ENCODE results near the gene CNTNAP2. TPM values are rescaled to one million over a fixed set of nuclear protein-coding genes. Genes with fewer than 3 reads are reported as not detected.

The CNTNAP2 gene
- total and polyA plus RNA-seq, 2 experiments from 2014 or later: not detected

- in situ Hi-C loops (cut with MboI): no loop called here
- Histone ChIP-seq H4K20me1 (ENCODE audit: insufficient read depth) (no peaks in the 10 kb centered on the region), H3K27me3 (replicated peaks; ENCODE audit: insufficient read depth) (no peaks in the 10 kb centered on the region), H3K4me2 (ENCODE audit: unreplicated experiment) (no peak overlapping the region), H3K9me2 (ENCODE audit: insufficient read depth) (no peaks in the 10 kb centered on the region), H3K36me3 (ENCODE audit: low read depth) (no peaks in the 10 kb centered on the region), H3K4me3 (no peak overlapping the region), H3K9me3 (ENCODE audit: low read depth) (peaks cover 4% of the 10 kb centered on the region), H3K79me2 (ENCODE audit: insufficient read depth) (no peaks in the 10 kb centered on the region), H2AFZ (0 out of 2 replicates have a peak overlapping the region, but pooled peaks have one; percentile 6), H3K4me1 (ENCODE audit: insufficient read depth) (no peaks in the 10 kb centered on the region), H3K27ac (no peak overlapping the region), H3K9ac (no peak overlapping the region), H3F3A (ENCODE audit: insufficient read depth) (no peaks in the 10 kb centered on the region)
- no peak for DNase-seq
- TF ChIP-seq EZH2 (IDR thresholded peaks at IDR 0.05; ENCODE audit: insufficient read depth, poor library complexity, severe bottlenecking) (no peak), EZH2phosphoT487 (IDR thresholded peaks at IDR 0.05; ENCODE audit: insufficient read depth, low read depth) (no peak)
- 63 to 81% methylated on average over 1 of the region's 1 CpG for WGBS, 2 experiments (ENCODE audit: low coverage in 1 of 2, low lambda C conversion rate in 2 of 2, missing lambda C conversion rate in 2 of 2)
Observed at GRCh38 chr7:147432576-147432975, 1316.0 kb downstream of the CNTNAP2 start.

DNA sequence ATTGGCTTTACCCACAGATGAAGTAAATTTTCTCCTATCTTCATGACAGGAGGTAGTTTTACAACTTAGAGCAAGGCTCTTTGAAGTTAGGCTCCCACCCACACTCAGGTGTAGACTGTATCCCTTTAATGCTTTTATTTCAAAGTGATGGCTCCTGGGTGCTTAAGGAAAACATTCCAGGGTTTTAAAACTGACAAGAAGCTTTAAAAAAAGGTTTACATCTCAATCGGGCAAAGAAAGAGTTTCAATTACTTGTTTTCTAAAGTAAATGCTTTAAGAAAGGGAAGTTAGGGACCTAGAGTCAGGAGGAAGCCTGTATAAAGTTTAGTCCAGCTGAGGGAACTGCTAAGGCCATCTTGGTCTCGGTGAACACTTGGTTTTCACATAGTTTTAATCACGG, 1320.1 kb downstream of the CNTNAP2 start:
- no peaks in the 10 kb centered on the region for H4K20me1 ChIP-seq (ENCODE audit: insufficient read depth)
- no peaks in the 10 kb centered on the region for H3K9me2 ChIP-seq (ENCODE audit: insufficient read depth)
- H3K4me3 ChIP-seq: no peak overlapping the region
- H3K27me3 ChIP-seq (replicated peaks; ENCODE audit: insufficient read depth): no peaks in the 10 kb centered on the region
- H3K36me3 ChIP-seq (ENCODE audit: low read depth): no peaks in the 10 kb centered on the region
- 33 to 36% methylated on average over 3 of the region's 3 CpGs for WGBS, 2 experiments (ENCODE audit: low coverage in 1 of 2, low lambda C conversion rate in 2 of 2, missing lambda C conversion rate in 2 of 2)
- H3K4me2 ChIP-seq (ENCODE audit: unreplicated experiment): no peak overlapping the region
- no peak overlapping the region for H3K9ac ChIP-seq
- no peak for DNase-seq
- no peaks in the 10 kb centered on the region for H3F3A ChIP-seq (ENCODE audit: insufficient read depth)
- no peak overlapping the region for H3K27ac ChIP-seq
- no peaks in the 10 kb centered on the region for H3K9me3 ChIP-seq (ENCODE audit: low read depth)
- H3K79me2 ChIP-seq (ENCODE audit: insufficient read depth): no peaks in the 10 kb centered on the region
- H2AFZ ChIP-seq: no peak overlapping the region
- in situ Hi-C loops (cut with MboI): no loop called here
- H3K4me1 ChIP-seq (ENCODE audit: insufficient read depth): no peaks in the 10 kb centered on the region
- TF ChIP-seq EZH2phosphoT487 (IDR thresholded peaks at IDR 0.05; ENCODE audit: insufficient read depth, low read depth): no peak
- no peak for TF ChIP-seq EZH2 (IDR thresholded peaks at IDR 0.05; ENCODE audit: insufficient read depth, poor library complexity, severe bottlenecking)

DNA sequence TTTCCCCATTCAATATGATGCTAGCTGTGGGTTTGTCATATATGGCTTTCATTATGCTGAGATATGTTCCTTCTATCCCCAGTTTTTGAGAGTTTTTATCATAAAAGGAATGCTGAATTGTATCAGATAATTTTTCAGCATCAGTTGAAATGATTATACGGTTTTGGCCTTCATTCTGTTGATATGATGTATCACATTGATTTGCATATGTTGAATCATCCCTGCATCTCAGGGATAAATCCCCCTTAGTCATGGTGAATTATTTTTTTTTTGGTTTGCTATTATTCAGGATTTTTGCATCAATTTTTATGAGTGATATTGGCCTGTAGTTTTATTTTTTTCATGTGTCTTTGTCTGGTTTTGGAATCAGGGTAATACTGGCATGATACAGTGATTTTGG, 1321.6 kb downstream of the CNTNAP2 start:
- H3K4me2 ChIP-seq (ENCODE audit: unreplicated experiment): no peak overlapping the region
- no peaks in the 10 kb centered on the region for H4K20me1 ChIP-seq (ENCODE audit: insufficient read depth)
- H3K4me1 ChIP-seq (ENCODE audit: insufficient read depth): no peaks in the 10 kb centered on the region
- H3K9me2 ChIP-seq (ENCODE audit: insufficient read depth): no peaks in the 10 kb centered on the region
- no peak overlapping the region for H3K4me3 ChIP-seq
- H3K36me3 ChIP-seq (ENCODE audit: low read depth): no peaks in the 10 kb centered on the region
- H3F3A ChIP-seq (ENCODE audit: insufficient read depth): no peaks in the 10 kb centered on the region
- no peak overlapping the region for H3K27ac ChIP-seq
- H3K9me3 ChIP-seq (ENCODE audit: low read depth): no peaks in the 10 kb centered on the region
- peak; percentile 12 for DNase-seq
- TF ChIP-seq EZH2 (IDR thresholded peaks at IDR 0.05; ENCODE audit: insufficient read depth, poor library complexity, severe bottlenecking) (no peak), EZH2phosphoT487 (IDR thresholded peaks at IDR 0.05; ENCODE audit: insufficient read depth, low read depth) (no peak)
- no peaks in the 10 kb centered on the region for H3K27me3 ChIP-seq (replicated peaks; ENCODE audit: insufficient read depth)
- no peak overlapping the region for H3K9ac ChIP-seq
- H3K79me2 ChIP-seq (ENCODE audit: insufficient read depth): no peaks in the 10 kb centered on the region
- WGBS, 2 experiments (ENCODE audit: low coverage in 1 of 2, low lambda C conversion rate in 2 of 2, missing lambda C conversion rate in 2 of 2): 2 to 9% methylated on average over 1 of the region's 1 CpG
- in situ Hi-C loops (cut with MboI): no loop called here
- H2AFZ ChIP-seq: no peak overlapping the region

DNA sequence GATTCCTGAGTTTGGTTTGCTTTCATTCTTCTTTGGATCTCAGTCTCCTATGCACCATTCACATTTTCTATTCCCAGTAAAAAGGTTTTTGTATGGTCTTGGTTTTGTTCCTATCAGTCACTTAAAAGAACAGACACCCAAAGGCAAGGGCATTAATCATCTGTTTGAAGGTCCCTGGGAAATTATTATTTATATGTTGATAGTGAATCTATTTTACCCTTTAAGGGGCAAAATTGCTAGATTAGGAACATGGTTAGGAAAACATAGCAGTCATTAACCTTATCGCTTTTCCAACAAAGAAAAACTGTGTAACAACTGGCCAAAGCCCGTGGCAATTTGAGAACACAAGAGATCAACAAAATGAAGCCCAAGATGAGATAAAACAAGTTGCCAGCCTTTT, 1327.3 kb downstream of the CNTNAP2 start:
- in situ Hi-C loops (cut with MboI): no loop called here
- Histone ChIP-seq H3K27me3 (replicated peaks; ENCODE audit: insufficient read depth) (no peaks in the 10 kb centered on the region), H3K4me1 (ENCODE audit: insufficient read depth) (no peaks in the 10 kb centered on the region), H2AFZ (no peak overlapping the region), H3K4me2 (ENCODE audit: unreplicated experiment) (no peak overlapping the region), H3K36me3 (ENCODE audit: low read depth) (no peaks in the 10 kb centered on the region), H3K9me3 (ENCODE audit: low read depth) (no peaks in the 10 kb centered on the region), H3K79me2 (ENCODE audit: insufficient read depth) (no peaks in the 10 kb centered on the region), H3F3A (ENCODE audit: insufficient read depth) (no peaks in the 10 kb centered on the region), H3K9me2 (ENCODE audit: insufficient read depth) (no peaks in the 10 kb centered on the region), H3K27ac (no peak overlapping the region), H4K20me1 (ENCODE audit: insufficient read depth) (no peaks in the 10 kb centered on the region), H3K4me3 (no peak overlapping the region), H3K9ac (no peak overlapping the region)
- TF ChIP-seq EZH2 (IDR thresholded peaks at IDR 0.05; ENCODE audit: insufficient read depth, poor library complexity, severe bottlenecking) (no peak), EZH2phosphoT487 (IDR thresholded peaks at IDR 0.05; ENCODE audit: insufficient read depth, low read depth) (no peak)
- 12 to 25% methylated on average over 2 of the region's 2 CpGs for WGBS, 2 experiments (ENCODE audit: low coverage in 1 of 2, low lambda C conversion rate in 2 of 2, missing lambda C conversion rate in 2 of 2)
- no peak for DNase-seq

DNA sequence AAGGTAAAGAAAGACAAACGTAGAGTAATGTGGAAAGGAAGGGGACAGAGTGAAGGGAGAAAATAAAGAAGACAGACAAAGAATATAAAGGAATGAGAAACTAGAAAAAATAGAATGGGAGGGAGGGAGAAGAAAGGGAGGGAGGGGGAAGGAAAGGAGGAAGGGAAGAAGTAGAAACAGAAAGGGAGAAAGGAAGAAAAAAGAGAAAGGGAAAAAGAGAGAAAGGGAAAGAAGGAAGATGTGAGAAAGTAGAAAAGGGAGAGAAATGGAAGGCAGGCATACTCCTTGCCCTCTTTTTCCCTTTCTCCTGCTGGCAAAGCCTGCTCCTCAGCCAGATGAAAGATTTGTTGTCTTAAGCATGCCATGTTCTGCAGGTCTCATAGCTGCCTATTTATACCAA, 1336.2 kb downstream of the CNTNAP2 start:
- H3K36me3 ChIP-seq (ENCODE audit: low read depth): no peaks in the 10 kb centered on the region
- in situ Hi-C loops (cut with MboI): no loop called here
- H3F3A ChIP-seq (ENCODE audit: insufficient read depth): no peaks in the 10 kb centered on the region
- no peaks in the 10 kb centered on the region for H4K20me1 ChIP-seq (ENCODE audit: insufficient read depth)
- H3K79me2 ChIP-seq (ENCODE audit: insufficient read depth): no peaks in the 10 kb centered on the region
- DNase-seq: no peak
- H3K9ac ChIP-seq: no peak overlapping the region
- no peak for TF ChIP-seq EZH2phosphoT487 (IDR thresholded peaks at IDR 0.05; ENCODE audit: insufficient read depth, low read depth)
- no peak for TF ChIP-seq EZH2 (IDR thresholded peaks at IDR 0.05; ENCODE audit: insufficient read depth, poor library complexity, severe bottlenecking)
- no peak overlapping the region for H3K4me2 ChIP-seq (ENCODE audit: unreplicated experiment)
- H3K4me3 ChIP-seq: no peak overlapping the region
- no peak overlapping the region for H2AFZ ChIP-seq
- no peaks in the 10 kb centered on the region for H3K9me2 ChIP-seq (ENCODE audit: insufficient read depth)
- H3K27me3 ChIP-seq (replicated peaks; ENCODE audit: insufficient read depth): no peaks in the 10 kb centered on the region
- H3K9me3 ChIP-seq (ENCODE audit: low read depth): no peaks in the 10 kb centered on the region
- 7 to 21% methylated on average over 1 of the region's 1 CpG for WGBS, 2 experiments (ENCODE audit: low coverage in 1 of 2, low lambda C conversion rate in 2 of 2, missing lambda C conversion rate in 2 of 2)
- H3K4me1 ChIP-seq (ENCODE audit: insufficient read depth): no peaks in the 10 kb centered on the region
- no peak overlapping the region for H3K27ac ChIP-seq

Measured in GM23248 (cell line).